Sciatic nerve (tissue), 2 donors: Measurements from ENCODE around the gene RGS7. TPM values are rescaled to one million over a fixed set of nuclear protein-coding genes. Genes with fewer than 3 reads are reported as not detected.
"Not testable (repeated sequence)": the region's sequence is repeated elsewhere in the genome, so short reads cannot be mapped to it uniquely, and the experiment has no call there.

ENCODE experiments used
- ATAC-seq: fragments of 200-7000 bp; cut with Tn5 transposase; one replicate; pipeline ENCODE4 v1.9.1; 2020; ENCODE audit warnings: mild to moderate bottlenecking, moderate library complexity
- DNase-seq: peaks from one replicate; pipeline ENCODE4 v3.0.0-alpha.2; 2020; ENCODE audit warnings: low spot score
- intact Hi-C: fragments of 100-400 bp; cut with DNase I; formaldehyde crosslinking; loops from one replicate; pipeline ENCODE4 v1.14.2; 2022
- total RNA-seq: library from RNA; stranded (reverse); fragmentation: NEBNext Ultra II Directional; extraction: Animal tissue kit (Norgen Biotek cat#: 25700); gene quantifications from one replicate; pipeline ENCODE4 v1.2.1, GENCODE V29; 2021
- donor health status: DM: no; HTN: no; CAD: no.
- donor health status: DM: no; HTN: no; CAD: no.

RGS7 gene
- total RNA-seq, 1 donor from 2014 or later = 2.0 TPM

DNA sequence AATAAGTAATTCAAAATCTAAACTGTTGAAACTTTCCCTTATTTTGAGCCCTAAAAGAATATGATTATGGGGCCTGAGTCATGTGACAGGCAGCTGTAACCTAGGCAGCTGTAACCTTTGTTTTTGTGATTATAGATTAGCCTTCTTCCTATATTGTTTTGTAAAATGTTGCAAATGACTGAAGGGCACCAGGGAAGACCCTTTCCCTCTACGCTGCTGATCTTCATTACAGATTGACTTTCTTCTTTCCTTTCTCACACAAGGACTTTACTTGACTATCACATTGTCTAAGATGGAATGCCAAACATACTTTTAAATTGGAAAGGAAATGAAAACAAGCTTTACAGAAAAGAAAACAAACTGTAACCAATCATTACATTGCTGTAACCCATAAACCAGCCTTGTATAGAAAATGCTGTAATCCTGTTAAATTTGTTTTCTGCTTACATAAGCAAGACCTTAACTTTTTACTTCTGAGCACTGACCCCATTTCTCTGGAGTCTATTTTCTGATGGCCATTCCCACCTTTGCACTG, 242.2 kb downstream of the RGS7 start:
- no peak for DNase-seq
- no peak for ATAC-seq
- intact Hi-C loops = no loop called here

- intact Hi-C loops = no loop called here
- no peak for ATAC-seq
- DNase-seq = no peak
Measured at GRCh38 chr1:241113557-241113956, 243.4 kb downstream of the RGS7 start.

GRCh38 chr1:241109039-241109438, 248.0 kb downstream of the RGS7 start:
- ATAC-seq (no peak), DNase-seq (no peak)
- intact Hi-C loops = no loop called here

- no peak for ATAC-seq
- intact Hi-C loops = no loop called here
- DNase-seq = no peak
Measured at GRCh38 chr1:241105147-241105546, 251.9 kb downstream of the RGS7 start.

DNA sequence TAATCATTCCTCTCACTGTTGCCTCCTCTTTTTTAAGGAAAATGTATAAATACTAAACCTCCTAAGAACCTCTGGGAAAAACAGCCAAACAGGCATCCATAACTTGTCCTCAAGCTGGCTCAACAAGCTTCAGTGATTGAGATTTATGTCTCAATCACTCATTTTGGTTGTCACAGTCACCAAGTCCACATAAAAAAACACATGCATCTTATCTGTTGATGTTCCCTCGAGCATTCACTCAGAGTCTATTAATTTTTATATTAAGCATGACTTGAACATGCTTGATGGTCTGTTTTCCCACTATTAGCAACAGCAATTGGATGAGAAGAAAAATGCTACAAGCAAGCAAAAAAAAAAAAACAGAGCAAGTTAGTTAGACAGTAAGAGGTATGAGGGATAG, 254.3 kb downstream of the RGS7 start:
- ATAC-seq (no peak), DNase-seq (no peak)
- intact Hi-C loops = no loop called here

DNA sequence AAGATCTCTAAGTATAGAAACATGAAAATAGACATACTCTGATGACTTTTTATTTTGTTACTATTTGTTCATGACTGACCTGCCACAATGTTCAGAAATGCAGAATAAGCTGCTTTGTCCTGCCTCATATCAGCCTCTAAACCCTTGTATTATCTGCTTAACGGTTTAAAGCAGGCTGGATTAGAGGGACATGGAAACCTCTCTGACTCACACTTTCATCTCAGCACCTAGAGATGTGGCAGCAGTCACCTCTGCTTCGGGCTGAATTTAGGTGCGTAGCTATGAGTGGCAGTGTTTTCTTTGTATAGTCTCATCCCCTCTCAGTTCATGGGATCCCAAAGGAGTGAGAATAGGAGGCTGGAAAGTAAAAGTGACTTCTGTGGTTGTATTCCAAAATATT, 255.4 kb downstream of the RGS7 start:
- ATAC-seq = no peak
- intact Hi-C loops = no loop called here
- DNase-seq = no peak

- intact Hi-C loops = no loop called here
- ATAC-seq (no peak), DNase-seq (no peak)
Measured at GRCh38 chr1:241097479-241097878, 259.5 kb downstream of the RGS7 start.

DNA sequence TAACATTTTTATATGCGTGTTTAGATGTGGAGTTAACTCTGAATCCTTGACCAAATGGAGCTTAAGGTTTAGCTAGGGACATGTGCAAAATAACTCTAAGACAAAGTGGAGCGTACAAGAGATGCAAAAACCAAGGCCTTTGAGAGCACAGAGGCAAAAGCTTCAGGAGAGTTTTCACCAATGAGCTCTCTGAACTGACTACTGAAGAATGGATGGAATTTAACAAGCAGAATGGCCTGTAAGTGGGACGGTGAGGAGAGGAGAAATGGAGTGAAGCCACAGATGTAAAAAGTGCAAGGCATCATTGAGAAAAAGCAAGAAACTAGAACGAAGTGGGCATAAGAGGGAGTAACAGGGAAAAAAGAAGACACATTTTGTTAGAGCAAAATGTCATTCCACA, 260.0 kb downstream of the RGS7 start:
- ATAC-seq (no peak), DNase-seq (no peak)
- intact Hi-C loops = no loop called here

GRCh38 chr1:241095847-241096246, 261.2 kb downstream of the RGS7 start:
- ATAC-seq (no peak), DNase-seq (no peak)
- intact Hi-C loops = no loop called here

- intact Hi-C loops = no loop called here
- DNase-seq (no peak), ATAC-seq (no peak)
Measured at GRCh38 chr1:241090798-241091197, 266.2 kb downstream of the RGS7 start.

DNA sequence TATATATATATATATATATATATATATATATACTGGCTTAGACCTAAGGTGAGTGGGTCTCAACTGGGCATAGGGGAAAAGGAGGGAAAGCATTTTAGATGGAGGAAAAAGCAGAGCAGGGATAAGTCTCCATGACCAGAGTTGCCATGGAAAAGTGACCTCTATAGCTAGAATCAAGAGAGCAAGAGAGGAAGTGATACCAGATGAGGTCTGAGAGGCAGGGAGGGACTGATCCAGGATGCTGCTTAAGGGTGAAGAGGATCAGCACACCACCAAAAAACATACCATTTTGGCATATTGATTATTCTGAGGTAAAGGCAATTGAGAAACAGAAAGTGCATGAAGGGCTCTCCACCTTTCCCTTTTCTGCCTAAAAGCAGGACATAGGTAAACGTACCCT, 267.9 kb downstream of the RGS7 start:
- intact Hi-C loops, ATAC-seq: not testable (repeated sequence)

GRCh38 chr1:241088075-241088474, 268.9 kb downstream of the RGS7 start:
- intact Hi-C loops, ATAC-seq, DNase-seq: not testable (repeated sequence)

More for the DNA sequence above, 267.9 kb downstream of the RGS7 start:
- DNase-seq = not testable (repeated sequence)

DNA sequence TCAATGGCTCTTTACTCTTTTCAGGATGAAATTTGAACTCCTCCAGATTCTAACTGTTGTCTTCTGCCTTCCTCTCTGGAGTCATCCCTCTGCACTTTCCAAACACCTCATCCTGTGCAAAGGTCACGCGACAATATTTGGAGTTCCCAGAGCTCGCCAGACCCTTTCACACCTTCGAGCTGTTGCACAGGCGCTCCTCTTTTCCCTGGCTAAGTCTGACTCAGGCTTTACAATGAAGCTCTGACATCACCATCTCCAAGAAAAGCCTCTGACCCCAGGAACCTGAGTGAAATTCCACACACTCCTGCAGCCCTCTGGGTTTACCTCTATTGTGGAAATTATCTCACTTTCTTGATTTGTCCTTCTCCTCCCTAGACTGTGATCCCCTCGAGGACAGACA, 270.3 kb downstream of the RGS7 start:
- intact Hi-C loops = no loop called here
- ATAC-seq = no peak
- DNase-seq = no peak

DNA sequence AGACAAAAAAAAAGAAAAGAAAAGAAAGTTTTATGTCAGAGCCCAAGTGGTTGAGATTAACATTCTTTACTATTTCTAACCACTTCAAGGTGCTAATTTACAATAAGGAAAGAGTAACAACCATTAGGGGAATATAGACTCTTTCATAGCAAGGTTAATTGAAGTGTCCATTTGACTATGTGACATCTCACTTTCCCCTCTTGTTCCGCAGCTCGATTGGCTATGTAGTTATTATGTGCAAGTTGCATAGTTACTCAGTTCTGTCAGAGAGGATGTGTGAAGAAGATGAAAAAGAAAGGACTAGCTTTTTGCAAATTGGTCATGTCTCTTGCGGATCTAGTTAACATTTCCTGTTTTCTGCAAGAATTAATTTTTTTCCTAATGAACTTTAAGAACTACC, 273.7 kb downstream of the RGS7 start:
- ATAC-seq (no peak), DNase-seq (no peak)
- intact Hi-C loops = no loop called here

GRCh38 chr1:241081473-241081872, 275.5 kb downstream of the RGS7 start:
- DNase-seq = no peak
- intact Hi-C loops = no loop called here
- no peak for ATAC-seq

- intact Hi-C loops = no loop called here
- no peak for ATAC-seq
- DNase-seq = no peak
Measured at GRCh38 chr1:241079459-241079858, 277.5 kb downstream of the RGS7 start.

GRCh38 chr1:241079047-241079446, 278.0 kb downstream of the RGS7 start:
- DNase-seq = no peak
- ATAC-seq = no peak
- intact Hi-C loops = no loop called here

- ATAC-seq = no peak
Measured at GRCh38 chr1:241077386-241078147, 279.4 kb downstream of the RGS7 start.

GRCh38 chr1:241074507-241074906, 282.5 kb downstream of the RGS7 start:
- intact Hi-C loops = no loop called here
- DNase-seq (no peak), ATAC-seq (no peak)

More at GRCh38 chr1:241077386-241078147, 279.4 kb downstream of the RGS7 start:
- DNase-seq = no peak
- intact Hi-C loops = no loop called here

- intact Hi-C loops = no loop called here
- ATAC-seq (no peak), DNase-seq (no peak)
Measured at GRCh38 chr1:241068359-241068758, 288.6 kb downstream of the RGS7 start.

DNA sequence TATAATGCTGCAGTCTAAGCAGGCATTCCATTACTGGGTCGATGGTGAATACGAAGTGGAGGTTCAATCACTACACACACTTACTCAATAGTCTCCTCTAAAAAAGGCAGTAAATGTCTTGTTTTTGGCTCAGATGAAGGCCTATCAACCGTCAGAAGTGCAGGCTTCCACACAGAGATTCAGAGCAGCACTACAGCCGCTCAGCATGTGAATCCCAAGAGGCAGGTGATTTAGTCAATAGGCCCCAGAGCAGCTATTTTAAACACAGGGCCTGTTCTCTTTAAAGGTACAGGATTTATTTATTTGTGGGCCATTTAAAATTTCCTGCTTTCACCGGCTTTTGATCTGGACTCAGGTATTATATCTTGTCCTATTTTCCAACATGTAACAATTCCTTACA, 293.7 kb downstream of the RGS7 start:
- DNase-seq = no peak
- intact Hi-C loops = no loop called here
- no peak for ATAC-seq
